Kidney capillary endothelial cell (primary cell): ENCODE results near the gene GINS2.

Source experiments
- DNase-seq: peaks from one replicate; pipeline ENCODE4 v3.0.0-alpha.2; 2018; ENCODE audit warnings: low spot score

GINS2 gene

GRCh38 chr16:85688586-85689284 lies at the start of gene GINS2:
GINS2 (minus strand) TSS chr16:85688954; CDS start chr16:85688898, 56 bp downstream.
- DNase-seq = peak; percentile 89

DNA sequence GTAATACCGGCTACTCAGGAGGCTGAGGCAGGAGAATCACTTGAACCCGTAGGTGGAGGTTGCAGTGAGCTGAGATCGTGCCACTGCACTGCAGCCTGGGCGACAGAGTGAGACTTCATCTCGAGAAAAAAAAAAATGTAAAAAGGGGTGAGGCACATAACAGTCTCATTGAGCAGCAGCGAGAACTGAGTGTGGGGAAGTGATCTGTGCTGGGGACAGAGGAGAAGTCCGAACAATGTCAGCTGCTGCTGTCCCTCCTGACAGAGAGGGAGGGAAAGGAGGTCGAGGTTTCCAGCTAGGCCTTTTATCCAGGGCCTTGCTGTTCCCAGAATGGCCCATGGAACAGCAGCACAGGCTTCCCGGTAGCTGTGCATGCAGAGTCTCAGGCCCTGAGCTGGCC lies 48.2 kb upstream of the GINS2 start:
- no peak for DNase-seq

- DNase-seq = no peak
These were observed 47.2 kb upstream of the GINS2 start for GRCh38 chr16:85735946-85736345.

GRCh38 chr16:85735225-85735635 lies 46.5 kb upstream of the GINS2 start:
- DNase-seq = no peak

DNA sequence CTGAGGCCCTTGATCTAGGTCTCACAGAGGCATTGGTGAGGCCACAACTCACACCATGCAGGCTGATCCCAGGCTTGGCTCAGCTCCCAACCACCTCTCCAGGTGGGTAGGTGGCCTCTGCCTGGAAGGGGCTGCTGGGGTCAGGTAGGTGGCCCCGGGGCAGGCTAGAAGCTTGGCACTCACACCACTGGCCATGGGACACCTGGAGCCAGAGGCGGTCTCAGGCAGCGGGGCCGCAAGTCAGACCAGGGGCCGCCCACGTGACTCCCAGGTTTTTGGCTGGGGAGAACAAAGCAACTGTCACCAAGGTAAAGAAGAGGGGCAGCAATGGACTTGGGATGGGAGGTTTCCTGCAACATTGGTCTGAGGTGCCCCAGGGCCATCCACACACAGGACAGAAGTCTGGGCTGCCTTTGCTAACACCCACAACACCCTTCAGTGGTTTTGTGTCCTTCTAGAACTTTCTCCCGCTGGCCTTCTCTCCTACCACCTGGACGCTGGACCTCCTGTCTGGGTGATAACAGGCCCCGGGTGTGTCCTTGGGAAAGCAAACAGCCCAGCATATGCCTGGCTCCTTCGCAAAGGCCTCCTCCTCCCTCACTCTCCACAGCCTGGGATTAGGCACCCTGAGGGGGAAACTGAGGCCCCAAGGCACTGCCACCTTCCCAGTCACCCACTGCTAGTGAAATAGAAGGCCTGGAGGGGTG lies 45.7 kb upstream of the GINS2 start:
- no peak for DNase-seq

GRCh38 chr16:85733839-85734170 lies 45.1 kb upstream of the GINS2 start:
- no peak for DNase-seq

DNA sequence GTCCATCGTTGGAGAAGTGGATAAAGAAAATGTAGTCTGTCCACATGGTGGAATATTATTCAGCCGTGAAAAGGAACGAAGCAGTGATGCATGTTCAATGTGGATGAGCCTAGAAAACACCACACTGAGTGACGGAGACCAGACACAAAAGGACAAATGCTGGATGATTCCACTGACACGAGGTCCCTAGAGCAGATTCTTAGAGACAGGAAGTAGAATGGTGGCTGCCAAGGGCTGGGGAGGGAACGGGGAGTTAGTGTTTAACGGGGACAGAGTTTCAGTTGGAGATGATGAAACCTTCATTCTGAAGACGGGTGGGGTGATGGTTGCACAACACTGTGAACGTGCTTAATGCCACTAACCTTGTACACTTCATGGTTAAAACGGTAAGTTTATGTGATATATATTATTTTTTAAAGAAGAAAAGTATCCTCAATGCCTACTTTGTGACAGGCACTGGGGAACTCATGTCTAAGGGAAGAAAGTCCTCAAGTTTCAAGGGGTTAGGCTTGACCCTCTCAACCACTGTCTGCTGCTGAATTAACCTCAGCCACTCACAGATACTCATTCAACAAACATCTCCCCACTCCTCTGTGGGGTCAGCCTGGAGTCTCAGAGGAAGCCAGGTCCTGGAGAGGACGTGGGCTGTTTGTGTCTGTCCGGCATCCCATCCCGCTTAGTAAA lies 44.5 kb upstream of the GINS2 start:
- no peak for DNase-seq

- DNase-seq = no peak
These were observed 42.4 kb upstream of the GINS2 start for GRCh38 chr16:85731179-85731578.

DNA sequence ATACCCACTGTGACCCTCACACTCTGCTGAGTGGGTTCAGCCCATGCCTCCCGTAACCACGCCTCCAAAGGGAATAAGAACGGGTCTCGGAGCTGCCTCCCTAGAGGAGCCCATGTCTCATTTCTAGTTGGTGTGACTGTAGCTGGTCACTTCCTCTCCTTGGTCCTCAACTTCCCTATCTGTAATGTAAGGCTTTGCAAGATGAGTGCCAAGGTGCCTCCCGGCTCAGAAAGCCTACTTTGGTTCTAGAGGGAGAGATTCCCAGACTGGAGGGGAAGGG lies 41.4 kb upstream of the GINS2 start:
- DNase-seq = no peak

DNA sequence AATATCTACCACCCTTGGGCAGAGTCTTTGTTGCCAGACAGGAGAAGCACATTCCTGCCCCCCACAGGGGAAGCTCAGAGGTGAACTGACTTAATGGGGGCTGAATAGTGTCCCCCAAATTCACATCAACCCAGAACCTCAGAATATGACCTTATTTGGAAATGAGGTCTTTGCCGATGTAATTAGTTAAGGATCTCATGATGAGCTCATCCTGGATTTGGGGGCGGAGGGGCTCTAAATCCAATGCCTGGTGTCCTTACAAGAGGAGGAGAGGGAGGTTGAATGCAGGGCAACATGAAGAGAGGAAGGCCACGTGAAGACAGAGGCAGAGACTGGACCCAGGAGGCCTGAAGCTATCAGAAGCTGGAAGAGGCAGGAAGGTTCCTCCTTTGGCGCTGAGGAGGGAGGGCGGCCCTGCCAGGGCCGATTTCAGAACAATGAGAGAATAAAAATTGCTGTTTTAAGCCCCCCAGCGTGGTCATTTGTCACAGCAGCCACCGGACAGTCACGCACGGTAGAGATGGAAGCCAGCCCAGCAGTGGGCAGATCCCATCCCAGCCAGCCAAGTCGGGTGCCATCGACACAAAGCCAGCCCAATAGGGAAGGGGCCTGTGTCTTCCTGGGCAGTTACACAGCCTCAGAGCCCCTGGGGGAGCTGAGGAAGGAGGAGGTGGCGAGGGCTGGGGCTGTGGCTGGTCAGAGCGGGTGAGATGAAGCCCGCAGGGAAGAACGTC lies 40.9 kb upstream of the GINS2 start:
- no peak for DNase-seq

GRCh38 chr16:85728879-85729278 lies 40.1 kb upstream of the GINS2 start:
- DNase-seq = no peak

DNA sequence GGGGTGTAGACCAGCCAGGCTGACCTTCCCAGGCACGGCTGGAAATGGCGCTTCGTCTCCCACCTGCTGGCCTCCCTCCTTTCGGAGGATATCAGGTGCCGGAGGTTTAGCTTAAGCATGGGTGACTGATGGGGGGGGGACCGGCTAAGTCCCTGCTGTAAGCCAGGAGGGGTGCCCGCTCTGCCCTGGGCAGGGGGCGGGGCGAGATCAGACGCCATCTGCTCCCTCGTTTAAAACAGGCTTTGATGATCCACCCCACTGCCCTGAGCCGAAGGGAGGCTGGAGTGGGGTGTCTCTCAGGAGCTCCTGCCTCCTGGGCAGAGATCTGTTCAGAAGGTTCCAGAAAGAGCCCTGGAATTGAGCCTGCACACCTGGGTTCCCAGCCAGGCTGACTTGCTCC lies 36.2 kb upstream of the GINS2 start:
- DNase-seq = no peak

DNA sequence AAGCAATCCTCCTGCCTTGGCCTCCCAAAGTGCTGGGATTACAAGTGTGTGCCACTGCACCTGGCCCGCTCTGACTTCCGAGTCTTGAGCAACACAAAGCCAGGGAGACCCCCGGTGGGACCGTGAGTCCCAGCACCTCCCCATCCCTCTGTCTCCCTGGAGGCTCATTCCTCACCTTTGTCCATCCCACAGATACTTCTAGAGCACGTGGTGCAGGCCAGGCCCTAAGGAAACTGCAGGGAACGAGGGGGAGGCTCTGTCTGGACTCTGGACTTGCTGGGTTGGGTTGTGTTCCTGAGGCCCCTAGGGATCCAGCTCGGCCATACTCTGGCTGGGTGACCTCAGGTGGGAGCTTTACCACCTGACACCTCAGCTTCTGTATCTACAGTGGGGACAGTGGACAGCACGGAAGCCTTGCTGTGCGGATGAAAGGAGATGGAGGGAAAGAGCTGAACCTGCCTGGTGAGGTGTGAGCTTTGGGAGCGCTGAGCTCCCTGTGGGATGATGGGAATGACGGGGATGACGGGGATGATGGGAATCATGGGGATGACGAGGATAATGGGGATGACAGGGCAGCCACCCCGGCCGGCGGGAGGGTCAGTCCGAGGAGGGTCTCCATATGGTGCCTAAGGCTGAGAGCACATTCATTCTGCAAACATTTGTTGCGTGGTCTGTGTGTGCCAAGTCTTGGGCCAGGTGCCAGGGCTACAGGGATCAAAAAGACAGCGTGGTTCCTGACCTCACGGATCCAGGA lies 35.5 kb upstream of the GINS2 start:
- DNase-seq = no peak

- no peak for DNase-seq
These were observed 33.6 kb upstream of the GINS2 start for GRCh38 chr16:85722128-85722893.

GRCh38 chr16:85720302-85720637 lies 31.5 kb upstream of the GINS2 start:
- no peak for DNase-seq

DNA sequence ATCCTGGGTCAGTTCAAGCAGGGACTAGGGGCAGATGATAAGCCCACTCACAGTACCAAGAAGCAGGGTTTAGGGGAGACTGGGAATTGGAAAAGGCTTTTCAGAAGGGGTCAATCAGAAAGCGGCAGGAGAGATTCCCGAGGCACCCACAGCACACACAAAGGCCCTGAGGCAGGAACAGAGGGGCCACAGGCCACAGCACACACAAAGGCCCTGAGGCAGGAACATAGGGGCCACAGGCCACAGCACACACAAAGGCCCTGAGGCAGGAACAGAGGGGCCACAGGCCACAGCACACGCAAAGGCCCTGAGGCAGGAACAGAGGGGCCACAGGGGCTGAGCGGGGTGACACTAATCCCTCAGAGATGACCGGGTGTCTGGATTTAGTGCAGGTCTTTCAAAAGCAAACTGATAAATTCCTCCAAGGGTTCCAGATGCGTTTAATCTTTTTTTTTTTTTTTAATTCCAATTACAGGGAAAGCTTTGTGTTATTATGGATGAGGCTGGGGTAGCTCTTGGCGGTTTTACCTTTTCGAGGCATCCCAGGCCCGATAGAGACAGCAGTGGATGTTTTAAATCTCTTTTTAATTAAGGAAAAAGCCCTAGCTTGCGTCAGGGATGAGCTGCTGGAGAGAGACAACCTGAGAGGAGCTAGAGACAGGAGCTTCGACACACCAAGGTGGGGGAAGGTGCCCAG lies 31.0 kb upstream of the GINS2 start:
- no peak for DNase-seq

GRCh38 chr16:85718682-85719081 lies 29.9 kb upstream of the GINS2 start:
- no peak for DNase-seq

DNA sequence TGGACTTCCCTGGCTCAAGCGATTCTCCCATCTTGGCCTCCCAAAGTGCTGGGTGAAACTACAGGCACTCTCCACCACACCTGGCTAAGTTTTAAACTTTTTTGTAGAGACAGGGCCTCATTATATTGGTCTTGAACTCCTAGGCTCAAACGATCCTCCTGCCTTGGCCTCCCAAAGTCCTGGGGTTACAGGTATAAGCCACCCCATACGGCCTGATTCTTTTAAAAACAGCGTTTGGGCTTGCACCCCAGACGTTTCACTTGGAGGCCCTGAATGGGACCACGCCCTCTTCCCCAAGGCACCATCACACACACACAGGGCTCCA lies 29.4 kb upstream of the GINS2 start:
- no peak for DNase-seq

DNA sequence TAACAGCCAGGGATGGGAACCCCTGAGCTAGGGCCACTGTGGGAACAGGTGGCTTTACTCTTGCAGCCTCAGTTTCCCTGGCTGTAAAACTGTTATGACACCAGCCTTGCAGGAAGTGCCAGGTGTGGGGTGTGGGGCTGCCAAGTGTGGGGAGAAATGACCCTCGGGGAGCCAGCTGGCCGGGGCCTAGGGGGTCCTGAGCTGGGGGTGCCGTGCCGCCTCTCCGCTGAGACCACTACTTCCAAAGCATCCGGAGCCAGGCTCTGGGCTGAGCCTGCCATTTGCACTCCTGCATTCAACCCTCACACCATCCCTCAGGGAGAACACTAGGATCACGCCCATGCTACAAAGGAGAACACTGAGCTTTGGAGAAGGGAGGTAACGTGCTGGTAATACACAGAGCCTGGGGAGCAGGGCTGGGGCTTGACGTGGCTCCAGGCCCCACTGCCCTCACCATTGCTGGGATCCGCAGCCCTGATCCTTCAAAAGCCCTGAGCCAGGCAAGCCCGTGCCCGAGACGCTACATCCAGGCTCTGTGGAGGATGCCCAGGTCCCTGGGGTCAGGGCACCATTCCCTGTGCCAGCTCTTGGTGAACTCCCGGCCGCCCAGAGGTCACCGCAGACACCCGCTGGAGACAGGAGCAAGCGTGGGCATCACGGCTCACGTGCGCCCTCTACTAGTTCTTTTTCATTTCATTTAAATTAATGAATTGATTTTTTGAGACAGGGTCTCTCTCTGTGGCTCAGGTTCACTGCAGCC lies 28.8 kb upstream of the GINS2 start:
- DNase-seq = peak; percentile 59

DNA sequence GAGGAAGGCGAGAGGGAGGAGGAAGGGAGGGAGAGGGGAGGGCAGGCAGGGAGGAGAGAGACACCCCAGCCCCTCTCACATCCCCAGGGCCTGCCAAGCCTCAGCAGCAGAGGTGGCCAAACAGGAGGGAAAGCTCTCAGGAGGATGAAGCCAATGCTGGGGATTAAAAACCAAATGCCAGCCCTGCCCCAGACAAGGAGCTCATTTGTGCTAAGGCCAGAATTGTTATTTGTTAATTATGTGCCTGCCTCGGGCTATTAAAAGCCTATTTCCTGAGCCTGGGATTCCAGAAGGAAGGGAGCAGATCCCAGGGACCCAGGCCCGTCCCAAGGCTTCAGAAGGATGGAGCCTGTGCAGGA lies 27.9 kb upstream of the GINS2 start:
- DNase-seq = no peak
